Progenitor cell of endocrine pancreas (in vitro differentiated cells): ENCODE data around the gene PARG. TPM values are rescaled to one million over a fixed set of nuclear protein-coding genes. Genes with fewer than 3 reads are reported as not detected.
"Not testable (repeated sequence)": the region's sequence is repeated elsewhere in the genome, so short reads cannot be mapped to it uniquely, and the experiment has no call there.

Source experiments
- DNase-seq: peaks from one replicate; pipeline ENCODE4 v3.0.0; 2021; ENCODE audit warnings: low spot score; ENCODE audit not compliant: unreplicated experiment
- H3K27ac Mint-ChIP-seq: 2 replicates; pipeline ENCODE4 v1.8.0; 2021; ENCODE audit warnings: mild to moderate bottlenecking, moderate library complexity, mixed read lengths
- H3K27me3 Mint-ChIP-seq: 2 replicates; pipeline ENCODE4 v1.8.0; 2021; ENCODE audit warnings: mixed read lengths
- H3K36me3 Mint-ChIP-seq: 2 replicates; pipeline ENCODE4 v1.8.0; 2022; ENCODE audit warnings: mixed read lengths; ENCODE audit not compliant: insufficient read depth
- H3K4me1 Mint-ChIP-seq: 2 replicates; pipeline ENCODE4 v1.8.0; 2021; ENCODE audit warnings: low read depth, mixed read lengths
- H3K4me3 Mint-ChIP-seq: 2 replicates; pipeline ENCODE4 v1.8.0; 2021; ENCODE audit warnings: low read depth, mild to moderate bottlenecking, moderate library complexity, mixed read lengths
- H3K9me3 Mint-ChIP-seq: 2 replicates; pipeline ENCODE4 v1.8.0; 2021; ENCODE audit warnings: low read depth, mixed read lengths
- total RNA-seq: library from RNA; stranded (reverse); gene quantifications from 2 replicates; pipeline ENCODE4 v1.2.1, GENCODE V29; 2021

The PARG gene
- total RNA-seq, 1 donor from 2014 or later = 56.2 TPM

GRCh38 chr10:49942339-49942705 is 495 bp upstream of the PARG start:
- H3K36me3 Mint-ChIP-seq, H3K27me3 Mint-ChIP-seq, DNase-seq, H3K9me3 Mint-ChIP-seq: not testable (repeated sequence)
- Mint-ChIP-seq H3K27ac (peak overlapping the region; percentile 97), H3K4me3 (peak overlapping the region; percentile 94), H3K4me1 (peaks cover 22% of the 10 kb centered on the region)

DNA sequence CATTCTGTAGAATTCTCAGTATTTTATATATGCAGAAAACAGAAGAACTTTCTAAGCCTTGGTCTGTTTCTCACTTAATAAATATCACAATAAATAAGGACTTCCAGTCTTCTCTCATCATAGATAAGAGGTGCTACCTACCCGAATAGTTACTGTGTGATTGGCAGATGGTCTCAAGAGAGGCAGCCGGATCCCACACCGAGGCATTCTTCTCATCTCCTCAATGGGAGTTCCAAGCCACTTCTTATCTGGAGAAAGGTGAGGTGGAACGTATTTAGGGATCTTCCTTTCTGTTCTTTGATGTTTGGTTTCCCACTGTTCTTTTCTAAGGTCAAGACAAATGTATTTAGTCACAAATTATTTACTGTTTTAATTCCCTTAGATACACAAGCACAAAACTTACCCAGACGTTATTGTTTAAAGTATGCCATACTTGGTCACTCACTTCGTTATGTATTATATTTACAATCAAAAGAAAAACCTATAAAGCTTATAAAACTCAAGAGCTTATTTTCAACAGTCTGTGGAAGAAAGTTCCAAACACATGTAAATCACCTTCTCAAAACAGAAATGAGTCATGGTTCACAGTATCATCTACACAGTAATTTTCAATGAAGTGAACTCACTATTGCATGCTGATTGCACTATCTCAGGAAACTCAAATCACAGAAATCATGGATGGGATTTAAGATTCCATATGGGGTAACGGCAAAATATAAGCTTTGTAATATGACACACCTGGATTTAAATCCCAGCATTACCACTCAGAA is 9.7 kb downstream of the PARG start:
- H3K36me3 Mint-ChIP-seq, H3K27ac Mint-ChIP-seq, DNase-seq, H3K27me3 Mint-ChIP-seq, H3K4me3 Mint-ChIP-seq, H3K9me3 Mint-ChIP-seq, H3K4me1 Mint-ChIP-seq: not testable (repeated sequence)

GRCh38 chr10:49931276-49931675 is 10.6 kb downstream of the PARG start:
- H3K9me3 Mint-ChIP-seq, H3K4me1 Mint-ChIP-seq, H3K36me3 Mint-ChIP-seq, H3K4me3 Mint-ChIP-seq, H3K27me3 Mint-ChIP-seq, DNase-seq, H3K27ac Mint-ChIP-seq: not testable (repeated sequence)

DNA sequence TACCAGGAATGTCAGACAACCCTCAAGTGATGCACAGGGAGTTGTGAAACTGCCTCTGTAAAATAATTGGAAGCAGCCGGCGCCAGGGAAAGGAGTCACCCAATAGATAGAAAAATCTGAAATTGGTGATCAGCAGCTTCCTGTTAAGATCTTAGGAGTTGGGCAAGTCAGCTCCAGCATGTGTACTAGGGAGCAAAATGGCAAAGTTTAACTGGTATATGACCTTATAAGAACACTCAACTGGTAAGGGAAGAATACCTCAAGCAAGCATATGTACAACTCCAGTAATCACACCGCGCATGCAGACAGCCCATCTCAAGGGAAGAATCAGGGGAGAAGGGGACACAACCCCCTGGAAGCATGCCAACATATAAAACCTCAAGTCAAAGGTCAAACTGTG is 18.3 kb downstream of the PARG start:
- H3K27me3 Mint-ChIP-seq, H3K9me3 Mint-ChIP-seq, H3K27ac Mint-ChIP-seq, H3K4me1 Mint-ChIP-seq, H3K36me3 Mint-ChIP-seq, DNase-seq, H3K4me3 Mint-ChIP-seq: not testable (repeated sequence)

DNA sequence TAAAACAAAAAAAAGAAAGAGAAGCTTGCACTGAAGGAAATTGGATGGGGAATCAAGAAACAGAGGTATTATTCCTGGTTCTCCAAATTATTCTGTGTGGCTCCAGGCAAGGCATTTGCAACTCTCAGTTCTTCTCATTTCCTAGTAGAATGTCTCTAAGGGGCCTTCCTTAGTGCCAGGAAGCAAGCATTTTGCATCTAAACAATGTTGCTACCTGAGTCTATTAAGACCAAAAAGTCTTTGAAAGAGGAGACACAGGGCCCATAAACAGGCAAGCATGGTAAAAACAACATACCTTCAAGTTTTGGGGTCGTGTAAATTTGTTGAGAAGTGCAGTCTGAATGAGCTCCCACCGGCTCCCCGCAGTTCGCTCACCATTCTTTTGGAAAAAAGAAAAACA is 19.8 kb downstream of the PARG start:
- H3K27ac Mint-ChIP-seq, H3K36me3 Mint-ChIP-seq, H3K4me3 Mint-ChIP-seq, H3K9me3 Mint-ChIP-seq, H3K27me3 Mint-ChIP-seq, DNase-seq, H3K4me1 Mint-ChIP-seq: not testable (repeated sequence)

DNA sequence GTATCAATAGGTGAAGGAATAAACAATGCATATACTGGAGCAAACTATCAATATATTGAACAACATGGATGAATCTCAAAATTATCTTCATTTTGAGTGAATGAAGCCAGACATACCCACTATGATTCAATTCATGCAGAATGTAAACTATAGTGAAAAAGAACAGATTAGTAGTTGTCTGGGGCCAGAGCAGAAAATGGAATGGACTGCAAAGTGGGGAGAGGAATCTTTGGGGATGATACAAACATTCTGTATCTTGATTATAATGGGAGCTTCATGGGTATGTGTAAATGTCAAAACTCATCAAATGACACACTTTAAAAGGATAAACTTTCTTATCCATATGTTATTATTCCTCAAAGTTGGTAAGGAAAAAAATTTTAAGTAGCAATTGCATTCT is 23.9 kb downstream of the PARG start:
- not testable (repeated sequence) for H3K27ac Mint-ChIP-seq, H3K27me3 Mint-ChIP-seq, H3K36me3 Mint-ChIP-seq, H3K4me1 Mint-ChIP-seq, H3K4me3 Mint-ChIP-seq, DNase-seq, H3K9me3 Mint-ChIP-seq

GRCh38 chr10:49916451-49916850 is 25.4 kb downstream of the PARG start:
- not testable (repeated sequence) for H3K4me3 Mint-ChIP-seq, H3K4me1 Mint-ChIP-seq, H3K9me3 Mint-ChIP-seq, H3K27ac Mint-ChIP-seq, H3K36me3 Mint-ChIP-seq, DNase-seq, H3K27me3 Mint-ChIP-seq

DNA sequence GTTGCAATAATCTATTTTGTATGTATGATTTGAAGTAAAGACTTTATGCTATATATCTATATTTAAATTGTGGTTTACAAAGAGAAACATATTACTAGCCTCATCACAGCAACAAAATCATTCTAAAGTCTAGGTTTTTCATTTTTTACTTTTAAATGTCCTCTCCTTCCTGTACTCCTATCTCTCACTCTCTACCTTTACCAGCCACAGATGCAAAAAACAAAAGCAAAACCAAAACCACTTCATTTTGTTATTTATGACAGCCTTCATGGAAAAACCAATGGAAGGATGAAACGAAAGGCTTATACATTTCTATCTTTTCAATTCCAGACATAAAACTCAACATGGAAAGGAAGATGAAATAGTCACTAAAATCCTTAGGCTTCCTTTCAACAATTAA is 31.5 kb downstream of the PARG start:
- H3K9me3 Mint-ChIP-seq, H3K4me1 Mint-ChIP-seq, DNase-seq, H3K27me3 Mint-ChIP-seq, H3K27ac Mint-ChIP-seq, H3K36me3 Mint-ChIP-seq, H3K4me3 Mint-ChIP-seq: not testable (repeated sequence)

- H3K36me3 Mint-ChIP-seq, H3K27me3 Mint-ChIP-seq: not testable (repeated sequence)
These were observed 33.3 kb downstream of the PARG start for GRCh38 chr10:49908290-49909080.

DNA sequence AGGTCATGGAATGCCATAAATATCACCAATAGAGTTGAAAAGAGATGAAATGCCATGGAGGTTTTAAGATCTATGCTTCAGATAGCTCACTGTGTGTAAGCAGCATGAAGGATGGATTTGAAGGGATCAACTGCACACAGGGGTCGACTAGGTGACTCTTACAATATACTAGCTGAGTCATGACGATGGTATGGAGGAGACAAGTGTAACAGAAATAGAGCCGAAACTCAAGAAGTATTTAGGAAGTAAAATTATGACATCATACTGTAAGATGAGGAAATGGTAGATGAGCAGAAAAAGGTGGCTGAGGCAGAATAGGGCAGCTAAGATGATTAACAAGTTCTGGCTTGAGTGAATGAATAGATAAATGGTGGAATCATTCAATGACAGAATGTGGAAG is 38.0 kb downstream of the PARG start:
- not testable (repeated sequence) for H3K4me3 Mint-ChIP-seq, H3K27ac Mint-ChIP-seq, H3K36me3 Mint-ChIP-seq, H3K27me3 Mint-ChIP-seq, H3K9me3 Mint-ChIP-seq, H3K4me1 Mint-ChIP-seq, DNase-seq

More at GRCh38 chr10:49908290-49909080, 33.3 kb downstream of the PARG start:
- DNase-seq, H3K4me1 Mint-ChIP-seq, H3K9me3 Mint-ChIP-seq, H3K4me3 Mint-ChIP-seq, H3K27ac Mint-ChIP-seq: not testable (repeated sequence)

DNA sequence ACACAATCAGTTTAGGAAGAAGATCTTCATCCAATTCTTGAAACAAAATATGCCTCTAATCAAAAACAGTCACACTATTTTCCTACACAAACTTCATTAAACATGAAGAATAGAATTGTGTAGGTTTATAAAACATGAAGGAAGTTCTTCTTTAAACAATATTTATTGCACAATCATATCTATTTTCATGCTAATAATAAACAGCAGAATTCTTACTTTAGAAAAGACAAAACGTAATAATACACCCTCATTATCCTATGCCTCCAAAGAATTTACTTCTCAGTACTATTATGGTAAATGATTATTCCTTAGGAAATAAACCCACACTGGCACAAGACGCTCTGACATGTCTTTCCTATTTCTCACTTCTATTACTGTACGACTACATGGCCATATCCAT is 41.4 kb downstream of the PARG start:
- not testable (repeated sequence) for H3K4me3 Mint-ChIP-seq, H3K4me1 Mint-ChIP-seq, H3K27ac Mint-ChIP-seq, DNase-seq, H3K36me3 Mint-ChIP-seq, H3K27me3 Mint-ChIP-seq, H3K9me3 Mint-ChIP-seq

DNA sequence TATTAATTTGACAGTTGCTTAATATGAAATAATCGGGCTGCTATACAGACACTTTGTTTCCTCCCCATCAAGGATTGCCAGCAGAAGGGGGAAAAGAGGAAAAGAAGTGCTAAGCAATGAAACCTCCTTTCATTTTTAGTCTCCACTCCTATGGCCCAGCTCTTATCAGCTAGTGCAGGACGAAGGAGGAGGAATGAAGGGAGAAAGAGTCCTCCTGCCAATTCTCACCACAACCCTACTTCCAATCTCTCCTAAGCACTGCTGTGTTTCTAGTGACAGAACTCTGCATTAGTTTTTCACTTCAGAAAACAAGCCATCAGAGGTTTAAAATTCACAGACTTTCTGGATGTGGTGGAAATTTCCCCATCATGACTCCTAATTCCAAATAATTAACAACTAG is 41.8 kb downstream of the PARG start:
- H3K27me3 Mint-ChIP-seq, H3K9me3 Mint-ChIP-seq, H3K27ac Mint-ChIP-seq, H3K4me3 Mint-ChIP-seq, H3K4me1 Mint-ChIP-seq, DNase-seq: not testable (repeated sequence)
- H3K36me3 Mint-ChIP-seq = peaks cover 12% of the 10 kb centered on the region
